ENCODE data around the gene ZNF777. TPM values are rescaled to one million over a fixed set of nuclear protein-coding genes. Genes with fewer than 3 reads are reported as not detected.

The ZNF777 gene
- total and polyA plus RNA-seq, 9 of the 15 experiments (the other 6 are each of a cell fraction or from before 2014, with no cell fraction given): 0.11 to 32.6 (median 9.0) TPM

DNA sequence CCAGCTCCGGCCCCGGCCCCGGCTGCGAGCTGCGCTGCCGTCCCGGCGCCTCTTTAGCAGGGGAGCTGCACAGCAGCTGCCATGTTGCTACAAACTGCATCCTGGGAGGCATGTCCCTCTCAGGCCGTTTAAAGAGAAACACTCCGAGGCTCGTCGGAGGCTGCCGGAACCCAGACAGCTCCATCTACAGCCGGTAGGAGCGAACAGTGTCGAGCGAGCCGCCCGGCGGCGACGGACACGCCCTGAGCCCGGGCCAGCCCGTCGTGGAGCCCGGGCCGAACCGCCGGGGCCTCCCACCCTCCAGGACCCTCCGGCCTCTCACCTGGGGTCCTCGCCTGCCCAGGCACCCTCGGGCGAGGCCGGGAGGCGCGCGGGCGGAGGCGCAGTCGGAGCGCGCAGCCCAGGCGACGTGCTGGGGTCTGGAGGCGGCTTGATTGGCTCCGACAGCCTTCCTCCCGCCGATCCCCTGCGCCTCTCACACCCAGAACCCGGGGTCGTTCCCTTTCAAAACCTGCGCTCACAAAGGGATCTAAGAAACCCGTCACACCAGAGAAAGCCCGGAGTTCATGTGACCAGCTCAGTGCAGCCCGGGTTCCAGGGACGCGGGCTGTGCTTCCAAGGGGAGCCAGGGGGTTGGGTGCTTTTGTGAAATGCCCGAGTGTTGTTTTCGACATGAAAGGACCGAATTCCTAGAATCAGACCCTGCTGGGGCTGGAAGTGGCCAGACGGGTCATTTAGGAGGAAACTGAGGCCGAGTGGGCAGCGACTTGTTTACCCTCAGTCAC is at the start of gene ZNF777 (continued):
- TF ChIP-seq RREB1 (CRISPR knock-in tag; IDR thresholded peaks at IDR 0.05) (no peak; the same call in 1 of the 2 replicates), ZNF124 (CRISPR knock-in tag; IDR thresholded peaks at IDR 0.05) (no peak), ZNF668 (CRISPR knock-in tag; IDR thresholded peaks at IDR 0.05) (no peak), ELK1 (CRISPR knock-in tag; IDR thresholded peaks at IDR 0.05) (no peak), ZNF146 (CRISPR knock-in tag; IDR thresholded peaks at IDR 0.05; ENCODE audit: unreplicated experiment) (no peak), ZNF436 (CRISPR knock-in tag; IDR thresholded peaks at IDR 0.05) (0 out of 2 replicates have a peak, but pooled peaks have one; percentile 28), TCF7L2 (IDR thresholded peaks at IDR 0.05; ENCODE audit: low read depth, low read length) (no peak; the same call in 1 of the 2 replicates), ZNF592 (IDR thresholded peaks at IDR 0.05) (peak; percentile 65), PHF8 (IDR thresholded peaks at IDR 0.05; ENCODE audit: borderline replicate concordance, low read length) (peak; percentile 81; the same call in 1 of the 2 replicates), TBL1XR1 (IDR thresholded peaks at IDR 0.05; ENCODE audit: low read length in 2 of 2) (0 out of 4 replicates have a peak, but pooled peaks of 1 of the 2 experiments have one; percentile 28), ELF2 (CRISPR knock-in tag; IDR thresholded peaks at IDR 0.05) (no peak), MCM5 (IDR thresholded peaks at IDR 0.05; ENCODE audit: low read depth) (no peak), GTF2A2 (tag; IDR thresholded peaks at IDR 0.05) (no peak)
- TF ChIP-seq, protein P1, sequence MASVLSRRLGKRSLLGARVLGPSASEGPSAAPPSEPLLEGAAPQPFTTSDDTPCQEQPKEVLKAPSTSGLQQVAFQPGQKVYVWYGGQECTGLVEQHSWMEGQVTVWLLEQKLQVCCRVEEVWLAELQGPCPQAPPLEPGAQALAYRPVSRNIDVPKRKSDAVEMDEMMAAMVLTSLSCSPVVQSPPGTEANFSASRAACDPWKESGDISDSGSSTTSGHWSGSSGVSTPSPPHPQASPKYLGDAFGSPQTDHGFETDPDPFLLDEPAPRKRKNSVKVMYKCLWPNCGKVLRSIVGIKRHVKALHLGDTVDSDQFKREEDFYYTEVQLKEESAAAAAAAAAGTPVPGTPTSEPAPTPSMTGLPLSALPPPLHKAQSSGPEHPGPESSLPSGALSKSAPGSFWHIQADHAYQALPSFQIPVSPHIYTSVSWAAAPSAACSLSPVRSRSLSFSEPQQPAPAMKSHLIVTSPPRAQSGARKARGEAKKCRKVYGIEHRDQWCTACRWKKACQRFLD (CRISPR knock-in tag; IDR thresholded peaks at IDR 0.05): no peak

All from K562 (cell line).